TTC549 (cell line): ENCODE data around the gene RNH1.
"Not testable (repeated sequence)": the region's sequence is repeated elsewhere in the genome, so short reads cannot be mapped to it uniquely, and the experiment has no call there.

Source experiments
- FAIRE-seq: peaks from 2 replicates; lab custom pipeline; 2012; peaks lifted over from hg19 to GRCh38; lab: Jason Lieb, UNC

The RNH1 gene

GRCh38 chr11:520428-521176, 13.6 kb upstream of the RNH1 start:
- FAIRE-seq, result no peak

GRCh38 chr11:518463-519202, 11.6 kb upstream of the RNH1 start:
- FAIRE-seq, result no peak

GRCh38 chr11:516918-517685, 10.1 kb upstream of the RNH1 start:
- not testable (repeated sequence) for FAIRE-seq

GRCh38 chr11:516400-516799, 9.4 kb upstream of the RNH1 start:
- no peak for FAIRE-seq

GRCh38 chr11:515131-515530, 8.1 kb upstream of the RNH1 start:
- no peak for FAIRE-seq

- FAIRE-seq, result no peak
These were observed 7.6 kb upstream of the RNH1 start for GRCh38 chr11:514606-515005.

GRCh38 chr11:512761-513595, 5.9 kb upstream of the RNH1 start:
- FAIRE-seq, result no peak

- no peak for FAIRE-seq
These were observed 1.9 kb upstream of the RNH1 start for GRCh38 chr11:508956-509355.

GRCh38 chr11:507727-508515, 879 bp upstream of the RNH1 start:
- no peak for FAIRE-seq

- FAIRE-seq, result no peak
These were observed 626 bp downstream of the RNH1 start for GRCh38 chr11:506238-506994.

- FAIRE-seq, result no peak
These were observed 2.1 kb downstream of the RNH1 start for GRCh38 chr11:504994-505344.

GRCh38 chr11:504053-504993, 2.7 kb downstream of the RNH1 start:
- FAIRE-seq, result no peak

GRCh38 chr11:503179-503981, 3.7 kb downstream of the RNH1 start:
- FAIRE-seq, result no peak

GRCh38 chr11:502288-503178, 4.5 kb downstream of the RNH1 start:
- FAIRE-seq, result no peak

GRCh38 chr11:501683-502287, 5.3 kb downstream of the RNH1 start:
- no peak for FAIRE-seq

- FAIRE-seq, result no peak
These were observed 5.9 kb downstream of the RNH1 start for GRCh38 chr11:501001-501682.
